HG03378 (cell line): ENCODE data around the gene REPS2.

ENCODE experiments used
- ATAC-seq: cut with Tn5 transposase; IDR thresholded peaks from one replicate; pipeline ENCODE4 v1.9.1; 2021; ENCODE audit warnings: mild to moderate bottlenecking, moderate library complexity; ENCODE audit not compliant: unreplicated experiment

REPS2 gene

GRCh38 chrX:17192106-17192505 lies 245.6 kb downstream of the REPS2 start:
- ATAC-seq = no peak
